HepG2 (cell line): Measurements from ENCODE around the gene LRP10. TPM values are rescaled to one million over a fixed set of nuclear protein-coding genes. Genes with fewer than 3 reads are reported as not detected.
A peak's percentile ranks its signal among the peaks of the same experiment; 100 is the strongest.

Source experiments
- AKAP8 ChIP-seq: sonication (generic); formaldehyde crosslinking; IDR thresholded peaks from 2 replicates; pipeline ENCODE4 v1.5.1; 2020; ENCODE audit warnings: mild to moderate bottlenecking, missing genetic modification reagents
- BRCA1 ChIP-seq: sonication (generic); formaldehyde crosslinking; IDR thresholded peaks from 2 replicates; pipeline ENCODE4 v1.4.0; 2020; ENCODE audit warnings: missing genetic modification reagents
- CAMTA2 ChIP-seq: sonication (generic); formaldehyde crosslinking; IDR thresholded peaks from 2 replicates; pipeline ENCODE4 v1.4.0; 2020; ENCODE audit warnings: mild to moderate bottlenecking, missing genetic modification reagents, borderline replicate concordance
- DPF2 ChIP-seq: sonication (generic); formaldehyde crosslinking; IDR thresholded peaks from 2 replicates; pipeline ENCODE4 v1.4.0; 2020; ENCODE audit warnings: mild to moderate bottlenecking, low read depth, missing genetic modification reagents, borderline replicate concordance
- HOXA3 ChIP-seq: sonication (generic); formaldehyde crosslinking; IDR thresholded peaks from 2 replicates; pipeline ENCODE4 v1.5.0; 2020; ENCODE audit warnings: missing genetic modification reagents
- ISL2 ChIP-seq: sonication (generic); formaldehyde crosslinking; IDR thresholded peaks from 2 replicates; pipeline ENCODE4 v1.5.0; 2020; ENCODE audit warnings: missing genetic modification reagents
- MIER2 ChIP-seq: IDR thresholded peaks from 2 replicates; pipeline ENCODE4 v1.6.1; 2016; ENCODE audit warnings: missing biosample characterization, missing genetic modification reagents
- TSC22D2 ChIP-seq: sonication (generic); formaldehyde crosslinking; IDR thresholded peaks from 2 replicates; pipeline ENCODE4 v1.5.1; 2020; ENCODE audit warnings: missing genetic modification reagents, mild to moderate bottlenecking, borderline replicate concordance
- ZBTB40 ChIP-seq, 2 experiments: fragments of 450-650 bp in 1 of 2; sonication (generic) in 1 of 2; formaldehyde crosslinking in 1 of 2; IDR thresholded peaks; 2 replicates each; pipeline versions ENCODE4 v1.6.1 to v1.8.0; 2016 to 2022; ENCODE audit warnings: antibody characterized with exemption in 1 of 2, mild to moderate bottlenecking in 1 of 2, missing genetic modification reagents in 1 of 2
- ZMYM3 ChIP-seq: sonication (generic); formaldehyde crosslinking; IDR thresholded peaks from 2 replicates; pipeline ENCODE4 v1.5.1; 2020; ENCODE audit warnings: mild to moderate bottlenecking, missing genetic modification reagents
- ZNF234 ChIP-seq: sonication (generic); formaldehyde crosslinking; conservative IDR thresholded peaks from 2 replicates; pipeline ENCODE4 v1.5.1; 2020; ENCODE audit warnings: mild to moderate bottlenecking, missing genetic modification reagents
- ZNF383 ChIP-seq: sonication (generic); formaldehyde crosslinking; IDR thresholded peaks from 2 replicates; pipeline ENCODE4 v1.4.0; 2020; ENCODE audit warnings: missing genetic modification reagents, mild to moderate bottlenecking, borderline replicate concordance
- ZNF510 ChIP-seq: sonication (generic); formaldehyde crosslinking; IDR thresholded peaks from 2 replicates; pipeline ENCODE4 v1.4.0; 2020; ENCODE audit warnings: low read depth, mild to moderate bottlenecking, missing genetic modification reagents
- polyA plus RNA-seq, 8 experiments: library from polyadenylated mRNA; depleted of rRNA in 3 of 8; stranded (reverse) in 7 of 8; unstranded in 1 of 8; fragments of >200 nt; fragmentation: Illumina TruSeq in 4 of 8; extraction: Trizol in 4 of 8; gene quantifications; 2 replicates each; pipeline versions ENCODE4 v1.2.1 to v1.2.3, GENCODE V29; 2011 to 2016; ENCODE audit warnings: low read depth in 4 of 8, missing spikeins in 1 of 8, mixed read lengths in 1 of 8; ENCODE audit not compliant: insufficient read depth in 1 of 8
- total RNA-seq, 5 experiments: library from RNA; depleted of rRNA; stranded (reverse); fragments of >200 nt; fragmentation: Illumina TruSeq; extraction: Trizol; gene quantifications; 2 replicates each; pipeline ENCODE4 v1.2.3, GENCODE V29; 2016; ENCODE audit warnings: low read depth in 1 of 5
- TF ChIP-seq, protein P1 (sequence below): sonication (generic); formaldehyde crosslinking; IDR thresholded peaks from 2 replicates; pipeline ENCODE4 v1.5.0; 2020; ENCODE audit warnings: missing genetic modification reagents
- TF ChIP-seq, protein P2 (sequence below): sonication (generic); formaldehyde crosslinking; IDR thresholded peaks from 2 replicates; pipeline ENCODE4 v1.5.0; 2020; ENCODE audit warnings: missing genetic modification reagents

Gene LRP10
- total and polyA plus RNA-seq, 2 of the 13 experiments (the other 11 are each of a cell fraction or from before 2014, with no cell fraction given): 16.9 to 45.2 TPM

DNA sequence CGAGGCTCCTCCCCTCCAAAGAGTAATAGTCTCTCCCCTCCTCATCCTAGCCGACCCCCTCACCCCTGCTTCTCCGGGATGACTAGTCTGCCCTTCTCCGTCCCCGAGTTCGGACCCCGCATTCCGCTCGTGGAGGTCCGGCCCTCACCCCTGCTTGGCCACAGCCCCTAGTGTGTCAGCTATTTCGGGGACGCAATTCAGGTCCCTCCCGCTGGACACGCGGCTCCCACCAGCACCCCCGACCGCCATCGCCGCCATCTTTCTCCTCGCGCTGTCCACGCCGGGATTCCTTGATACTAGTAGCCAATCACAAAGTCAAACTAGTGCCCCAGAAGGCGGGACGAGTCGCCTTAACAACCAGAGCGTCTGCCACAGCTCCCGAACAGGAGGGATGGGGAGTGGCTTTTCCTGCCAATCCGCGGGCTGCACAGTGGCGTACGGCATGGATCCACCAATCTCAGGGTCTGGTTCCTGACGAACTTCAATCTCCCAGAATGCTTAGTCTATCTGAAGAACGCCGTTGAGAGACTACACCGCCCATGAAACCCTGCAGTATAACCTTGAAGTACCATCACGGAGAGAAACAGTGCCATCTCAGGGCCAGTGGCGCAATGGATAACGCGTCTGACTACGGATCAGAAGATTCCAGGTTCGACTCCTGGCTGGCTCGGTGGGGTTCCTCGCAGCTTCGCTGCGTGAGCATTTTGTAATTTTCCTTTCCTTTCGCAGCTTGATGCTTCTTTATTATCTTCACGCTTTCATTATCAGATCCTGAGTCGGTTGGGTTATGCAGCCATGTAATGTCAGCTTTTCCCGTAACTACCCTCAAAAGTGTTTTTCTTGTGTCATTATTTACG lies 57.8 kb downstream of the LRP10 start, which contains the start of gene PRMT5 (continued):
- TF ChIP-seq, protein P1, sequence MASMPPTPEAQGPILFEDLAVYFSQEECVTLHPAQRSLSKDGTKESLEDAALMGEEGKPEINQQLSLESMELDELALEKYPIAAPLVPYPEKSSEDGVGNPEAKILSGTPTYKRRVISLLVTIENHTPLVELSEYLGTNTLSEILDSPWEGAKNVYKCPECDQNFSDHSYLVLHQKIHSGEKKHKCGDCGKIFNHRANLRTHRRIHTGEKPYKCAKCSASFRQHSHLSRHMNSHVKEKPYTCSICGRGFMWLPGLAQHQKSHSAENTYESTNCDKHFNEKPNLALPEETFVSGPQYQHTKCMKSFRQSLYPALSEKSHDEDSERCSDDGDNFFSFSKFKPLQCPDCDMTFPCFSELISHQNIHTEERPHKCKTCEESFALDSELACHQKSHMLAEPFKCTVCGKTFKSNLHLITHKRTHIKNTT: peak; percentile 100
- TF ChIP-seq HOXA3: peak; percentile 98
- TF ChIP-seq TSC22D2 (CRISPR knock-in tag): peak; percentile 88
- TF ChIP-seq CAMTA2 (CRISPR knock-in tag): peak; percentile 96; the same call in 1 of the 2 replicates
- peak; percentile 86 for TF ChIP-seq MIER2 (CRISPR knock-in tag)
- TF ChIP-seq, protein P2, sequence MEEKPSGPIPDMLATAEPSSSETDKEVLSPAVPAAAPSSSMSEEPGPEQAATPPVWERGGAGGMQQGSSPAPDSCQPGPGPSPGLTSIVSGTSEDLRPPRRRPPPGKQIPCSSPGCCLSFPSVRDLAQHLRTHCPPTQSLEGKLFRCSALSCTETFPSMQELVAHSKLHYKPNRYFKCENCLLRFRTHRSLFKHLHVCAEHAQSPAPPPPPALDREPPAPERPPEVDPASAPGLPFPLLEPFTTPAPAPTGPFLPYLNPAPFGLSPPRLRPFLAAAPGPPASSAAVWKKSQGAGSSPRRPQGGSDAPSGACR (CRISPR knock-in tag): peak; percentile 99; the same call in 1 of the 2 replicates
- peak; percentile 64; the same call in 1 of the 2 replicates for TF ChIP-seq ZMYM3 (CRISPR knock-in tag)
- peak; percentile 98; the same call in 1 of the 2 replicates for TF ChIP-seq ZNF383 (CRISPR knock-in tag)
- peak; percentile 97 for TF ChIP-seq ZNF510 (CRISPR knock-in tag)
- TF ChIP-seq DPF2 (CRISPR knock-in tag): no peak; the same call in 1 of the 2 replicates
- TF ChIP-seq ZBTB40 (IDR thresholded peaks at IDR 0.05): peak; percentile 36
- peak; percentile 78; the same call in 1 of the 2 replicates for TF ChIP-seq ZBTB40 (CRISPR knock-in tag; IDR thresholded peaks at IDR 0.05)
- peak; percentile 94 for TF ChIP-seq ISL2 (CRISPR knock-in tag)
- TF ChIP-seq AKAP8 (CRISPR knock-in tag): peak; percentile 79; the same call in 1 of the 2 replicates
- peak; percentile 98 for TF ChIP-seq BRCA1
- no peak for TF ChIP-seq ZNF234 (CRISPR knock-in tag)
